Upper lobe of left lung (tissue), 6 donors: ENCODE measurements around the gene C2orf81. TPM values are rescaled to one million over a fixed set of nuclear protein-coding genes. Genes with fewer than 3 reads are reported as not detected.

Experiments used
- ATAC-seq, 2 donors: fragments of 200-7000 bp; cut with Tn5 transposase; one replicate each; pipeline ENCODE4 v1.9.1; 2022; ENCODE audit warnings: mild to moderate bottlenecking in 2 of 2, moderate library complexity in 2 of 2; ENCODE audit not compliant: low FRiP score in 2 of 2
- DNase-seq, 2 donors: peaks; one replicate each; pipeline ENCODE4 v3.0.0-alpha.2; 2019 to 2020
- H3K27ac ChIP-seq, 4 donors: fragments of 200-600 bp; sonication (generic); one replicate each; pipeline ENCODE4 v1.5.1; 2016 to 2019
- H3K27me3 ChIP-seq, 4 donors: fragments of 200-600 bp; sonication (generic); one replicate each; pipeline ENCODE4 v1.5.1; 2017 to 2019
- H3K36me3 ChIP-seq, 4 donors: fragments of 200-600 bp; sonication (generic); one replicate each; pipeline ENCODE4 v1.5.1; 2016 to 2019
- H3K4me1 ChIP-seq, 4 donors: fragments of 200-600 bp; sonication (generic); one replicate each; pipeline ENCODE4 v1.5.1; 2018 to 2019
- H3K4me3 ChIP-seq, 4 donors: fragments of 200-600 bp; sonication (generic); one replicate each; pipeline ENCODE4 v1.5.1; 2017 to 2019; ENCODE audit warnings: mild to moderate bottlenecking in 2 of 4, moderate library complexity in 1 of 4
- H3K9me3 ChIP-seq, 4 donors: fragments of 200-600 bp; sonication (generic); one replicate each; pipeline ENCODE4 v1.5.1; 2018 to 2019
- EP300 ChIP-seq, 4 donors: sonication (generic); formaldehyde crosslinking; IDR thresholded peaks; one replicate each; pipeline ENCODE4 v1.5.1; 2017; ENCODE audit warnings: antibody characterized with exemption in 4 of 4, control low read depth in 2 of 4
- POLR2A ChIP-seq, 4 donors: fragments of 450-650 bp; IDR thresholded peaks; one replicate each; pipeline ENCODE4 v1.5.1; 2016 to 2017; ENCODE audit warnings: antibody characterized with exemption in 4 of 4, mild to moderate bottlenecking in 2 of 4
- POLR2AphosphoS5 ChIP-seq, 2 donors: sonication (generic); formaldehyde crosslinking; IDR thresholded peaks; one replicate each; pipeline ENCODE4 v1.5.1; 2017; ENCODE audit warnings: antibody characterized with exemption in 2 of 2
- whole genome bisulfite sequencing, 2 donors: methylation state at CpG; one replicate each; pipeline ENCODE4 v1.1.5; 2017 to 2018; 5-methylcytosine and 5-hydroxymethylcytosine counted together
- total RNA-seq, 6 donors: library from RNA; depleted of rRNA in 4 of 6; stranded (reverse); fragments of >200 nt in 4 of 6; gene quantifications; one replicate each; pipeline versions ENCODE4 v1.1.0 to v1.2.1, GENCODE V29; 2016 to 2021
- TF ChIP-seq, protein P1 (sequence below), 6 experiments: fragments of 450-650 bp in 4 of 6; fragments of 200-600 bp in 2 of 6; sonication (generic) in 2 of 6; IDR thresholded peaks; one replicate each; pipeline ENCODE4 v1.5.1; 2016 to 2019; ENCODE audit warnings: antibody characterized with exemption in 6 of 6
- donor health status: DM: no; HTN: no; CAD: no; lungs with moderate emphysema.
- donor health status: DM: no; HTN: yes; CAD: no; lungs with severe emphysema.

C2orf81 gene
- total RNA-seq, 6 donors from 2014 or later, result 2.6 to 12.3 (median 5.7) TPM

DNA sequence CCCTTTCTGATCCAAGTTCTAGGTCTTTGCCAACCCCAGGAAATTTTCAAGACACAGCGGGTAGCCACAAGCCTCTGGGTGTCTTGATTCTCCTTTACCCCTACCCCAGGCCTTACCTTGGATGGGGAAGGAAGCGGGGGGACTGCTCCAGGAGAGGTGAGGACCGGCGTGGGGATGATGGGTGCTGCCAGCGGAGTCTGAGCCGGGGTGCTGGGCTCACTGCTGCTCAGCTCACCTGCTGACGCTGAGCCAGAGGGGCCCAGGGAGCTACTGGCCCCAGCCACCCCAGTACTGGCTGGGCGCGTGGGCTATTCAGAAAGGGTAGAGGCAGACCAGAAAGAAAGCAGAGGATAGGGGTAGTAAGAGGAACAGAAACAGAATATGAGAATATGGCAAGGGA is 50.0 kb downstream of the C2orf81 start:
- ATAC-seq (no peak), DNase-seq (peak in 1 of 2 donors; percentile 38)
- peaks cover 47 to 69% (median 59%) of the 10 kb centered on the region in 4 donors for H3K36me3 ChIP-seq

DNA sequence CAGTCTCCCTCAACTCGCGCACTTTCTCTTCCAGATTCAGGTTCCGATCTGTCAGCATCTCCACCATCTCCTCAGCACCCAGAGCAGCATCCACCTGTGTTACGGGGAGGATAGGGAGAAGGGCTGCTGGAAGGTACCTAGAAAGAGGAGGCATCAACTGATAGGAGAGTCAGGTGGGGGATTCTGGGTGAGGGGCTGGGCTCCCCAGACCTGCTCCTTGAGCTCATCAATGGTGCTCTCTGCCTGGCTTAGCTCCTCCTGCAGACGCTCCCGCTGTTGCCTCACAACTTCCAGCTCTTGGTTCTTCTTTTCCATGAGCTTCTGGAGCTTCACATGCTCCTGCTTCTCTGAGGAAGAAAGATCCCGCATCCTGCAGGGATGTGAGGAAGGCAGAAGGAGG is 51.4 kb downstream of the C2orf81 start:
- no peak for TF ChIP-seq POLR2AphosphoS5 (IDR thresholded peaks at IDR 0.05)
- no peak for TF ChIP-seq POLR2A (IDR thresholded peaks at IDR 0.05)
- TF ChIP-seq EP300 (IDR thresholded peaks at IDR 0.05), result no peak
- TF ChIP-seq, protein P1, sequence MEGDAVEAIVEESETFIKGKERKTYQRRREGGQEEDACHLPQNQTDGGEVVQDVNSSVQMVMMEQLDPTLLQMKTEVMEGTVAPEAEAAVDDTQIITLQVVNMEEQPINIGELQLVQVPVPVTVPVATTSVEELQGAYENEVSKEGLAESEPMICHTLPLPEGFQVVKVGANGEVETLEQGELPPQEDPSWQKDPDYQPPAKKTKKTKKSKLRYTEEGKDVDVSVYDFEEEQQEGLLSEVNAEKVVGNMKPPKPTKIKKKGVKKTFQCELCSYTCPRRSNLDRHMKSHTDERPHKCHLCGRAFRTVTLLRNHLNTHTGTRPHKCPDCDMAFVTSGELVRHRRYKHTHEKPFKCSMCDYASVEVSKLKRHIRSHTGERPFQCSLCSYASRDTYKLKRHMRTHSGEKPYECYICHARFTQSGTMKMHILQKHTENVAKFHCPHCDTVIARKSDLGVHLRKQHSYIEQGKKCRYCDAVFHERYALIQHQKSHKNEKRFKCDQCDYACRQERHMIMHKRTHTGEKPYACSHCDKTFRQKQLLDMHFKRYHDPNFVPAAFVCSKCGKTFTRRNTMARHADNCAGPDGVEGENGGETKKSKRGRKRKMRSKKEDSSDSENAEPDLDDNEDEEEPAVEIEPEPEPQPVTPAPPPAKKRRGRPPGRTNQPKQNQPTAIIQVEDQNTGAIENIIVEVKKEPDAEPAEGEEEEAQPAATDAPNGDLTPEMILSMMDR (IDR thresholded peaks at IDR 0.05), result no peak
- no peak for DNase-seq
- no peaks in the 10 kb centered on the region for H3K27me3 ChIP-seq
- WGBS, 2 donors, result 95 to 99% methylated on average over 7 of the region's 7 CpGs
- H3K36me3 ChIP-seq, result peaks cover 57 to 74% (median 68%) of the 10 kb centered on the region in 4 donors
- peaks cover 3 to 16% (median 11%) of the 10 kb centered on the region in 4 donors for H3K4me1 ChIP-seq
- H3K27ac ChIP-seq, result no peak overlapping the region
- no peak for ATAC-seq
- no peak overlapping the region for H3K4me3 ChIP-seq
- H3K9me3 ChIP-seq, result no peaks in the 10 kb centered on the region

More for the DNA sequence above, 50.0 kb downstream of the C2orf81 start:
- H3K4me1 ChIP-seq, result peaks cover 3 to 16% (median 11%) of the 10 kb centered on the region in 4 donors
- no peak for TF ChIP-seq POLR2A (IDR thresholded peaks at IDR 0.05)
- TF ChIP-seq EP300 (IDR thresholded peaks at IDR 0.05), result no peak
- no peak for TF ChIP-seq POLR2AphosphoS5 (IDR thresholded peaks at IDR 0.05)
- TF ChIP-seq, protein P1 (IDR thresholded peaks at IDR 0.05), result no peak
- H3K27me3 ChIP-seq, result no peaks in the 10 kb centered on the region
- no peaks in the 10 kb centered on the region for H3K9me3 ChIP-seq
- no peak overlapping the region for H3K4me3 ChIP-seq
- H3K27ac ChIP-seq, result no peak overlapping the region
- WGBS, 2 donors, result 98 to 99% methylated on average over 9 of the region's 9 CpGs

- 96 to 100% methylated on average over 2 to 5 of the region's 5 CpGs for WGBS, 2 donors
- no peak for TF ChIP-seq POLR2A (IDR thresholded peaks at IDR 0.05)
- TF ChIP-seq POLR2AphosphoS5 (IDR thresholded peaks at IDR 0.05), result no peak
- H3K9me3 ChIP-seq, result no peaks in the 10 kb centered on the region
- ATAC-seq (no peak), DNase-seq (no peak)
- H3K36me3 ChIP-seq, result peaks cover 70 to 89% (median 81%) of the 10 kb centered on the region in 4 donors
- peaks cover 2 to 9% (median 5%) of the 10 kb centered on the region in 4 donors for H3K4me1 ChIP-seq
- no peak overlapping the region for H3K4me3 ChIP-seq
- no peak overlapping the region for H3K27ac ChIP-seq
- H3K27me3 ChIP-seq, result no peaks in the 10 kb centered on the region
These were observed 52.9 kb downstream of the C2orf81 start for GRCh38 chr2:74368499-74368898.

GRCh38 chr2:74367789-74368188 is 53.6 kb downstream of the C2orf81 start:
- Histone ChIP-seq H3K4me1 (peaks cover 0 to 2% (median under 1%) of the 10 kb centered on the region in 4 donors), H3K27me3 (no peaks in the 10 kb centered on the region), H3K36me3 (peaks cover 78 to 96% (median 88%) of the 10 kb centered on the region in 4 donors), H3K4me3 (no peak overlapping the region), H3K27ac (no peak overlapping the region), H3K9me3 (no peaks in the 10 kb centered on the region)
- TF ChIP-seq POLR2A (IDR thresholded peaks at IDR 0.05) (no peak), EP300 (IDR thresholded peaks at IDR 0.05) (no peak), POLR2AphosphoS5 (IDR thresholded peaks at IDR 0.05) (no peak)
- TF ChIP-seq, protein P1 (IDR thresholded peaks at IDR 0.05), result no peak
- DNase-seq (no peak), ATAC-seq (no peak)
- 100% methylated on average over 4 of the region's 7 CpGs; no CpG with 5 or more reads in 1 of the 2 donors for WGBS, 2 donors

GRCh38 chr2:74366036-74366435 is 55.4 kb downstream of the C2orf81 start:
- ATAC-seq, result no peak
- Histone ChIP-seq H3K9me3 (no peaks in the 10 kb centered on the region), H3K27ac (no peak overlapping the region), H3K4me3 (no peak overlapping the region), H3K36me3 (peaks cover 89 to 100% (median 100%) of the 10 kb centered on the region in 4 donors), H3K4me1 (no peaks in the 10 kb centered on the region), H3K27me3 (no peaks in the 10 kb centered on the region)
- 97 to 100% methylated on average over 1 to 3 of the region's 3 CpGs for WGBS, 2 donors
- DNase-seq, result no peak
- TF ChIP-seq POLR2AphosphoS5 (IDR thresholded peaks at IDR 0.05), result no peak
- no peak for TF ChIP-seq EP300 (IDR thresholded peaks at IDR 0.05)
- no peak for TF ChIP-seq POLR2A (IDR thresholded peaks at IDR 0.05)
- TF ChIP-seq, protein P1 (IDR thresholded peaks at IDR 0.05), result no peak
